Heart right ventricle (tissue), 16 donors: ENCODE results near the gene RBM4. TPM values are rescaled to one million over a fixed set of nuclear protein-coding genes. Genes with fewer than 3 reads are reported as not detected.

ENCODE experiments used
- ATAC-seq, 8 donors: fragments of 200-7000 bp; cut with Tn5 transposase; one replicate each; pipeline ENCODE4 v1.9.1; 2020; ENCODE audit warnings: mild to moderate bottlenecking in 8 of 8, moderate library complexity in 8 of 8, moderate number of reproducible peaks in 1 of 8
- DNase-seq, 2 donors: peaks; one replicate each; pipeline ENCODE4 v3.0.0-alpha.2; 2020
- H3K27ac ChIP-seq, 10 donors: fragments of 200-600 bp; sonication (generic) in 2 of 10; one replicate each; pipeline versions ENCODE4 v1.5.0 to v1.8.0; 2020 to 2022; ENCODE audit warnings: mild to moderate bottlenecking in 3 of 10
- H3K27me3 ChIP-seq, 7 donors: fragments of 200-600 bp; one replicate each; pipeline ENCODE4 v1.8.0; 2021 to 2022; ENCODE audit warnings: mild to moderate bottlenecking in 2 of 7
- H3K36me3 ChIP-seq, 9 donors: fragments of 200-600 bp; sonication (generic) in 1 of 9; one replicate each; pipeline versions ENCODE4 v1.5.0 to v1.8.0; 2020 to 2022; ENCODE audit warnings: mild to moderate bottlenecking in 2 of 9
- H3K4me1 ChIP-seq, 9 donors: fragments of 200-600 bp; sonication (generic) in 1 of 9; one replicate each; pipeline versions ENCODE4 v1.5.0 to v1.8.0; 2020 to 2022; ENCODE audit warnings: mild to moderate bottlenecking in 4 of 9
- H3K4me3 ChIP-seq, 10 donors: fragments of 200-600 bp; sonication (generic) in 2 of 10; one replicate each; pipeline versions ENCODE4 v1.5.0 to v1.8.0; 2020 to 2022; ENCODE audit warnings: mild to moderate bottlenecking in 7 of 10, moderate library complexity in 2 of 10
- H3K9me3 ChIP-seq, 11 donors: fragments of 200-600 bp in 10 of 11; sonication (generic) in 2 of 11; one replicate each; pipeline versions ENCODE4 v1.5.0 to v1.8.0; 2013 to 2022; ENCODE audit warnings: mild to moderate bottlenecking in 2 of 11, control low read depth in 1 of 11, moderate library complexity in 1 of 11
- CTCF ChIP-seq, 9 donors: fragments of 200-600 bp; sonication (generic) in 2 of 9; IDR thresholded peaks; one replicate each; pipeline versions ENCODE4 v1.5.0 to v1.8.0; 2021 to 2022; ENCODE audit warnings: antibody characterized with exemption in 9 of 9, mild to moderate bottlenecking in 5 of 9, moderate library complexity in 1 of 9
- WGBS, 2 donors: extraction: QIAGEN DNeasy Blood & Tissue Kit; methylation state at CpG; one replicate each; pipeline ENCODE4 v1.1.7; 2013; ENCODE audit warnings: inconsistent platforms in 1 of 2; 5-methylcytosine and 5-hydroxymethylcytosine counted together
- intact Hi-C, 10 donors: fragments of 100-400 bp; cut with DNase I; formaldehyde crosslinking; loops; one replicate each; pipeline versions ENCODE4 v1.11.1 to v1.14.2; 2022
- polyA plus RNA-seq, 2 donors: library from polyadenylated mRNA; stranded (reverse); fragments of 200-250 nt; gene quantifications; one replicate each; pipeline ENCODE4 v1.2.3, GENCODE V29; 2013
- total RNA-seq, 10 donors: library from RNA; stranded (reverse); fragmentation: NEBNext Ultra II Directional in 3 of 10; extraction: Animal tissue kit (Norgen Biotek cat#: 25700) in 3 of 10; gene quantifications; one replicate each; pipeline versions ENCODE4 v1.2.1 to v1.2.4, GENCODE V29; 2021 to 2023
- donor health status: Arrhythmogenic right ventricular cardiomyopathy.
- donor health status: ischemic (EF 13 %, LVEDD 7.1; RV severe dilation, severe dysfunction).
- donor health status: healthy with polysubstance abuse.
- donor health status: DM: no; HTN: yes; CAD: no.
- donor health status: DM: no; HTN: no; CAD: no.
- donor health status: ischemic (EF 25% LVEDD 6.9; RV normal size, moderate dysfunction).
- donor health status: ischemic (EF 25% LVEDD 5.7; RV mildly dilated, moderate dysfunction).
- donor health status: healthy.
- donor health status: DM: yes; HTN: yes; CAD: no.
- donor health status: Ischemic cardiomyopathy.
- donor health status: ischemic (EF 35%, LVEDD 5.7; RV mildly dilated, moderate dysfunction).
- donor health status: nonischemic (EF 11% LVEDD 7.7; RV severe dilation, severe dysfunction).
- donor health status: DM: yes; HTN: yes; CAD: no.
- donor health status: PGD.
- donor health status: ischemic (EF 29% LVEDD 5.4; RV normal size, mild dysfunction).
- donor health status: nonischemic (EF 23%, LVEDD 6.1; RV moderate dilation, normal function).

The RBM4 gene
- total and polyA plus RNA-seq, 12 donors, result 37.9 to 77.0 (median 55.3) TPM

GRCh38 chr11:66598993-66599392 lies 39.5 kb upstream of the RBM4 start:
- H3K4me1 ChIP-seq, result peaks cover 0 to 45% (median 38%) of the 10 kb centered on the region in 9 donors

GRCh38 chr11:66600219-66600618 lies 38.3 kb upstream of the RBM4 start:
- H3K4me1 ChIP-seq, result peaks cover 0 to 33% (median 26%) of the 10 kb centered on the region in 9 donors
- no peaks in the 10 kb centered on the region for H3K9me3 ChIP-seq
- DNase-seq (no peak), ATAC-seq (peak in 1 of 8 donors; percentile 18)
- H3K27ac ChIP-seq, result peak overlapping the region in 2 of 10 donors; percentile 14 to 20
- no peak for TF ChIP-seq CTCF (IDR thresholded peaks at IDR 0.05)
- H3K27me3 ChIP-seq, result no peaks in the 10 kb centered on the region
- peaks cover 0 to 55% (median 11%) of the 10 kb centered on the region in 9 donors for H3K36me3 ChIP-seq
- intact Hi-C loops, result no loop called here
- no peak overlapping the region for H3K4me3 ChIP-seq
- 72 to 73% methylated on average over 2 of the region's 2 CpGs for WGBS, 2 donors

More at GRCh38 chr11:66598993-66599392, 39.5 kb upstream of the RBM4 start:
- no peaks in the 10 kb centered on the region for H3K27me3 ChIP-seq
- H3K9me3 ChIP-seq, result no peaks in the 10 kb centered on the region
- DNase-seq (no peak), ATAC-seq (no peak)
- no peak overlapping the region for H3K4me3 ChIP-seq
- no peak for TF ChIP-seq CTCF (IDR thresholded peaks at IDR 0.05)
- H3K27ac ChIP-seq, result no peak overlapping the region
- intact Hi-C loops, result no loop called here
- 95% methylated on average over 6 of the region's 6 CpGs for WGBS, 2 donors
- H3K36me3 ChIP-seq, result peaks cover 0 to 43% (median 9%) of the 10 kb centered on the region in 9 donors

GRCh38 chr11:66600631-66601233 lies 37.8 kb upstream of the RBM4 start:
- intact Hi-C loops, result no loop called here
- 82 to 86% methylated on average over 4 of the region's 4 CpGs for whole genome bisulfite sequencing, 2 donors
- Histone ChIP-seq H3K4me3 (no peak overlapping the region), H3K27me3 (no peaks in the 10 kb centered on the region), H3K36me3 (peaks cover 0 to 60% (median 16%) of the 10 kb centered on the region in 9 donors), H3K27ac (peak overlapping the region in 2 of 10 donors; percentile 14 to 20), H3K9me3 (no peaks in the 10 kb centered on the region), H3K4me1 (peaks cover 0 to 28% (median 21%) of the 10 kb centered on the region in 9 donors)
- DNase-seq (no peak), ATAC-seq (peak in 4 of 8 donors; percentile 27 to 78 (median 54))
- TF ChIP-seq CTCF (IDR thresholded peaks at IDR 0.05), result no peak

- WGBS, 2 donors, result 93 to 95% methylated on average over 6 of the region's 6 CpGs
- Histone ChIP-seq H3K4me3 (no peak overlapping the region), H3K27ac (no peak overlapping the region), H3K27me3 (no peaks in the 10 kb centered on the region), H3K36me3 (peaks cover 0 to 68% (median 17%) of the 10 kb centered on the region in 9 donors), H3K9me3 (no peaks in the 10 kb centered on the region), H3K4me1 (peaks cover 8 to 36% (median 28%) of the 10 kb centered on the region in 9 donors)
- intact Hi-C loops, result no loop called here
- DNase-seq (no peak), ATAC-seq (no peak)
- no peak for TF ChIP-seq CTCF (IDR thresholded peaks at IDR 0.05)
Measured at GRCh38 chr11:66603072-66603471, 35.4 kb upstream of the RBM4 start.
